Gastrocnemius medialis (tissue), 4 donors: ENCODE measurements around the gene DPYD.

ENCODE experiments used
- CTCF ChIP-seq, 5 experiments: fragments of 450-650 bp in 3 of 5; fragments of 200-600 bp in 2 of 5; sonication (generic) in 2 of 5; IDR thresholded peaks in 4 of 5; conservative IDR thresholded peaks in 1 of 5; 1 replicate in 4 of 5; 2 replicates in 1 of 5; pipeline ENCODE4 v1.5.1; 2016 to 2019; ENCODE audit warnings: antibody characterized with exemption in 5 of 5, mild to moderate bottlenecking in 3 of 5, moderate library complexity in 3 of 5
- POLR2A ChIP-seq, 2 donors: fragments of 450-650 bp; IDR thresholded peaks; one replicate each; pipeline ENCODE4 v1.6.1; 2017; ENCODE audit warnings: antibody characterized with exemption in 2 of 2, mild to moderate bottlenecking in 2 of 2, moderate library complexity in 2 of 2

- TF ChIP-seq CTCF (IDR thresholded peaks at IDR 0.05 in 4 of 5, conservative IDR thresholded peaks at IDR 0.05 in 1 of 5) (no peak), POLR2A (IDR thresholded peaks at IDR 0.05) (no peak)
These were observed 343.2 kb downstream of the DPYD start for GRCh38 chr1:97577613-97578012.
